Midbrain (tissue), 1 donor: ENCODE measurements around the gene CCL14.
"Not testable (repeated sequence)": the region's sequence is repeated elsewhere in the genome, so short reads cannot be mapped to it uniquely, and the experiment has no call there.

Experiments used
- DNase-seq: peaks from one replicate; lab custom pipeline; 2025; lab: John Stamatoyannopoulos, UW

CCL14 gene

DNA sequence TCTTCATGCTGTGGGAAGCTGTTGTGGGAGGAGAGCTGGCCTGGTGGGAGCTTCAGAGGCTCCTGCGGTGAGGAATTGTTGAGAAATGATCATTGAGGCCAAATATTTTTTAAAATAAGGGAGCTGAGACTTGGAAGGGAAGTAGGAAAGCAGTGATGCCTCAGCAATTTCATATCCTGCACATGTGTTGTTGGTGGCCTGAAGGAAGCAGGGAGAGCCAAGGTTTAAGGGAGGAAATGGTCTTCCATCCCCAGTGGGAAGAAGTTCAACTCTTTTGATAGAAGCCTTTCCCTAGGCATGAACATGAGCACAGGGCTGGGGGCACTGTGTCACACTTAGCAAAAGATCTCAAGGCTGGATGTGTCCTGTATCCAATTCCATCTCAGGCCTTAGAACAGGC is at the start of gene CCL14:
Gene CCL14, minus strand, starts transcription at position 87 of the 400 bp plus-strand sequence. Its CDS starts 80 bp downstream, at position 7.
- no peak for DNase-seq

DNA sequence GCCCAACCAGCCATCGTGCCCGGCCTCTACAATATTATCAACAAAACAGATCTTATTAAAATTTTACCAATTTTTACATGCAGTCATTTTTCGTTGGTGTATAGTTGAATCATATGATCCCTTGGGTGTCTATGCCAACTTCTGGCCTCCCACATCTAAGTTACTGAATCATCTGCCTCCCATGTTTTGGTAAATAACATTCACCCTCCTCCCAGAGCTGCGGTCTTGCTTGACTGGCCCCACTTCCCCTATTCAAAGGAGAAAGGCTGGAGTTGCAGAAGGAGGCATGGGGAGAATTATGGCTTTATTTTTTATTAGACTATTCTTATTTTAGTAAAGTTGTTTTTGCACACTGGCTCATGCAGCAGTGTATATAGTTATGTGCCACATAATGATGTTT is 49.7 kb upstream of the CCL14 start:
- no peak for DNase-seq

DNA sequence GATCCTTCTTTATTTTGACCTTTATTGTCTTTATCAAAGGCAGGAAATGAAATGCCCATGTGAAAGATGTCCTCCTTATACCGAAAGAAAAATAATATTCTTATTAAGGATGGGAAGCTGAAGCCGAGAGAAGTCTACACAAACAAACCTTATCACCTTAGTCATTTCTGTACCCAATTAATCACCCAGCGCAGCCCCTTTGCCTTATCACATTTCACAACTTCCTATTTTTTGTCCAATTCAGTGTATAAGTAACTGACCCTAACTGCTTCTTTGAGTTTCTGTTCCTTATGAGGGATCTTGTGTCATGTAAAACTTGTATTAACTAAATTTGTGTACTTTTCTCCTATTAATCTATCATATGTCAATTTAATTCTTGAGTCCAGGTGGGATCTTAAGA is 47.6 kb upstream of the CCL14 start:
- DNase-seq: no peak

DNA sequence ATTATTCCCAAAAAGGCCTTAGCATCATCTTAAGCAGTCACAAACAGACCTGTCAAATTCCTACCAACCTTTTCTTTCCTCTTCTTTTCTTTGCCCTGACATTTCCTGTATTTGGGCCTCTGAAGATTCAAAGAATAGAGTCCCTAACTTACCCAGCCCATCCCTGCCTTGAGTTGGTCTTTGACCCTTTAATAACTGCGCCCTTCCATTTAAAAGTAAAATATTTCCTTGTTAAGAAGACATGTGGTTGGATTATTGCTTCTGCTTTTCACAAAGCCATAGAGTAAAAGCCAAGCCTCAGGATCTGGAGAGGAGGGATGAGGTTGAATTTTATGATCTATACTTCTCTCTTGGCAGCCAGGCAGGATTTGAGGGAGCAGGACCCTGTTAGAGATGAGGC is 44.4 kb upstream of the CCL14 start:
- DNase-seq: no peak

DNA sequence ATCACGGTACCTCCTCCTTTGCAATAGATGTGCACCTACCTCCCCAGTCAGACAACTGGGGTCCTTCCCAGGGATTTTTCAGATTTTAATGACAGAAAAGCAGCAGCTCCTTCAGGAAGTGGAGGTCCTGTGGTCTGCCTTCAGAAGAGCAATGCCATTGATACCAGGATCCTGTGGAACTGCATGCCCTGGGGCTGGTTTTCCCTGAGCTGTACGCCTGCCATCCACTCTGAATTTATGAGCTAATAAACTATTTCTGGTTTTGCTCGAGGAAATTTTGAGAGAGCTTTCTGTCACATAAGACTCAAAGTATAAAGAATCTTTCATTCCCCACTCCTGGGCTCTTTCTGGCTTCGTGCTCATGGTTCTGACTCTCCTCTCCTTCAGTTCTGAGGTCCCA is 41.2 kb upstream of the CCL14 start:
- no peak for DNase-seq

DNA sequence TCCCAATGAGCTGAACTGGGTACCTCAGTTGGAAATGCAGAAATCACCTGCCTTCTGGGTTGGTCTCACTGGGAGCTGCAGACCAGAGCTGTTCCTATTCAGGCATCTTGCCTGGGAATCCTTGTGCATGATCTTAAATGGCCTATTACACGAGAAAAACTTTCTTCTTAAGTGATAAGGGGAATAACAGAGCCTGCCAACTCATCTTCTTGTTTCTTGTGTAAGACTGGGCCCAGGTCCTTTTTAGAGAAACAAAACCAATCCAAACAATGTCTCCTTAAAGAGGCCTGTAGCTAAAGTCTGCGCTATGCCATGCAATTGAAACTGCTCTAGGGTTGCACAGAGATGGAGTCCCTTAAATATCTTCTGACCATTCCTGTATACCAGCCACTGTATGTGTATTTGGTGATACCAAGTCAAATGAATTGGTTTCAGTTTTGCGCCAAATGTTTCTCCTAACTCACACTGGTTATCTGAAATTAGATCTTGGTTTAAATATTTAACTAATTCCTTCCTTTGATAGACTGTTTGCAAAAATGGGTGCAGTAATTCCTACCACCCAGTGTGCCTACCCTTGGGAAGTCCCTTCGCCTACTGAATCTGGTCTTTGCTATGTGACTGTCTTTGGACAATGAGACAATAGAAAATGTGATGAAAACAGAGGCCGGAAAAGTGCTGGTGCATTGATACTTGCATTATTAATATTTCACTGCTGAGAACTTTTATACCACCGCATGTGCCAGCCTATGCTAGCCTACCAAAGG is 37.8 kb upstream of the CCL14 start:
- DNase-seq: no peak

DNA sequence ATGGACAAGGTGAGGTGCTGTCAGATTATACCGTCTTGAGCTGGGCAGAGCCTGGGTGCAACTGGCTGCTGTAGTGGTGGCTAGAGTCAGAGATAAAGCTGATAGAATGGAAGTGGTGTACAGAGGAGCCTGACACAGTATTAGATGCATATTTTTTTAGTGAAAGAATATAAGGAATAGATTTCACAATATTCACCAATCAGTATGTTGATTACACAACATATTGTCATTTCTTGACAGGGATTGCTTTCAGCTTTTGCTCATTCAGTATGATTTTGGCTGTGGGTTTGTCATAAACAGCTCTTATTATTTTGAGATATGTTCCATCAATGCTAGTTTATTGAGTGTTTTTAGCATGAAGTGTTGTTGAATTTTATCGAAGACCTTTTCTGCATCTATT is 32.9 kb upstream of the CCL14 start:
- DNase-seq: no peak

DNA sequence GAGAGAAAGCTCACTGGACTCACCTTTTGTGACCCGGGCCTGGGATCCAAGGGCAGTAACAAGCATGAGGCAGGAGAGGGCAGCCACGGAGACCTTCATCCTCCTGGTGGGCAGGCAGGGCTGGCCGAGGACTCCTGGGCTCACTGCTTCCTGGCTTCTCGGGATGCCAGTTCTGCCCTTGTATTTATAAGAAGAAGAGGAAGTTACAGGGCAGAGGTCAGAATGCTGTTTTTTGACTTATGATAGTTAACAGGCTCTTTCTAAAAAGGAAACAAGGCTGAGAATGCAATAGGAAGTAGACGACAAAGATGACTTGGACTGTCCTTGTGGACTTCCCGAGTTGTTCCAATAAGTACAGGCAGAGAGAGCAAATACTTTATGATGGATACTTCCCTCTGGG is 31.3 kb upstream of the CCL14 start, which contains the start of gene CCL23:
Gene CCL23, minus strand, starts transcription at position 174 of the 400 bp plus-strand sequence. Its CDS starts 75 bp downstream, at position 99.
- no peak for DNase-seq

DNA sequence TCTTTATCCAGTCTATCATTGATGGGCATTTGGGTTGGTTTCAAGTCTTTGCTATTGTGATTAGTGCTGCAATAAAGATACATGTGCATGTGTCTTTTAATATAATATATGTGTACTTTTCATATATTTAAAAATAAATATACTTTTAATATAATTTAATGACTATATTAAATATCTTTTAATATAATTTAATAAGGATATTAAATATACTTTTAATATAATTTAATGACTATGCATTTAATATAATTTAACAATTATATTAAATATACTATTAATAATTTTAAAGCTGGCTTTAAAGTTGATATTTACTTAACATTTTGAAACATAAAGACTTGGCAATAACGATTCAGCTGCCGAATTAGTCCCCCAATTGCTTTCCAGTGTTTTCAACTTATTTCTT is 30.0 kb upstream of the CCL14 start:
- DNase-seq: no peak

DNA sequence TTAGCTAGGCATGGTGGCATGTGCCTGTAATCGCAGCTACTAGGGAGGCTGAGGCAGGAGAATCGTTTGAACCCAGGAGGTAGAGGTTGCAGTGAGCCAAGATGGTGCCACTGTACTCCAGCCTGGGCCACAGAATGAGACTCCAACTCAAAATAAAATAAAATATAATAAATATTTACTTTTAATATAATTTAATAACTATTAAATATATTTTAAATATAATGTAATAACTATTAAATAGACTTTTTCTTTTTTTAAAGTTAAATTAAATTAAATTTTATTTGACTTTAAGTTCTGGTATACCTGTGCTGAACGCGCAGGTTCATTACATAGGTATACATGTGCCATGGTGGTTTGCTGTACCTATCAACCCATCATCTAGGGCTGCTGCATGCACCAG is 29.4 kb upstream of the CCL14 start:
- not testable (repeated sequence) for DNase-seq

DNA sequence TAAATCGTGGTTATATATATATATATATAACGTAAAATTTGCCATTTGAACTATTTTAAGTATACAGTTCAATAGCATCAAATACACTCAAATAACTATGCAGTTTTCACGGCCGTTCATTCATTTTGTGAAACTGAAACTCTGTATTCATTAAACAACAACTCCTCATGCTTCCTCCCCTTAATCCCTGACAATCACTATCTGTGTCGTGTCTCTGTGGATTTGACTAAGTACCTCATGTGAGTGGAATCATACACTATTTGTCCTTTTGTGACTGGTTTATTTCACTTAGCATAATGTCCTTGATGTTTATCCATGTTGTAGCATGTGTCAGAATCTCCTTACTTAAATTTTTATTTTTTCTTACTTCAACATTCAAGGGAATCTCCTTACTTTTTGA is 28.4 kb upstream of the CCL14 start:
- no peak for DNase-seq

DNA sequence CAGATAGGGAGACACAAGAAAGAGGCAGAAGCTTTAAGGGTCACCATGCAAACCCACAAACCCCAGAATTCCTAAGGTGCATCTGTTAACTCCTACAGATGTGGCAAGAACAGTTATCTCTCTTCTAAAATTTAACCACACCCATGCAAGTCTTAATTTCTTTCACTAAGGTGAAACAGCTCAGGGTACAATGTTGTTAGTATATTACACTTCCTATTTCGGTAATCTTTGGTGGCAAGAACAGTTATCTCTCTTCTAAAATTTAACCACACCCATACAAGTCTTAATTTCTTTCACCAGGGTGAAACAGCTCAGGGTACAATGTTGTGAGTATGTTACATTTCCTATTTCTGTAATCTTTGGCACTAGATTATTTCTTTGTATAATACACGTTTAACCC is 24.7 kb upstream of the CCL14 start:
- DNase-seq: no peak

DNA sequence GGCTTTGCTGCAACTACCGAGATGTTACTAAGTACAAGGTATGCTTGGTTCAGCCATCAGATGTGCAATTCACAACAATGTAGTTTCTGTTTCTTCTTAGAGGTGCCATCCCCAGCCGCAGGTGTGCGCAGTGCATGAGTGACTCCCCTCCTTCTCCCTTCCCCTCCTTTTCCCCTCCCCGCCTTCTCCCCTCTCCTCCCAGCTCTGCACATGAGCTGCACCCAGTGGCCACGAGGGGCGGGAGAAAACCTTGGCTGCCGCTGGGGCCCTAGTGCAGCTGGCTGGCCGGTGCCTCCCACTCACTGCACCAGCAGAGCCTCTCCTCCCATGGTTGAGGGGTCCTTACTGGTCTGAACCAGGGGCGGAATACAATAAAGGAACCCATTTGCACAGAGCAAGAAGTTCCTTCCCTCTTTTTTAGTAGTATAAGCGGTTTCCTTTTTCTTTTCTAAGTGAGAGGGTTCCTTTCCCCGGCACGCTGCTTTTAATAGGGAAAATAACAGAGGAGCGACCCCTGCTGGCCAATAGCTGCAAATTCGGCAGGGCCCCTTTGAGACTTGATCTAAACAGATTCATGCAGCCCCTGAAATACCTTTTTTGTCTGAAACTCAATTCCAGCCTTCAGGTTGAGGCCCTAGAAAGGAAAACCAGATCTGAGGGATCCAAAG is 22.6 kb upstream of the CCL14 start:
- no peak for DNase-seq

DNA sequence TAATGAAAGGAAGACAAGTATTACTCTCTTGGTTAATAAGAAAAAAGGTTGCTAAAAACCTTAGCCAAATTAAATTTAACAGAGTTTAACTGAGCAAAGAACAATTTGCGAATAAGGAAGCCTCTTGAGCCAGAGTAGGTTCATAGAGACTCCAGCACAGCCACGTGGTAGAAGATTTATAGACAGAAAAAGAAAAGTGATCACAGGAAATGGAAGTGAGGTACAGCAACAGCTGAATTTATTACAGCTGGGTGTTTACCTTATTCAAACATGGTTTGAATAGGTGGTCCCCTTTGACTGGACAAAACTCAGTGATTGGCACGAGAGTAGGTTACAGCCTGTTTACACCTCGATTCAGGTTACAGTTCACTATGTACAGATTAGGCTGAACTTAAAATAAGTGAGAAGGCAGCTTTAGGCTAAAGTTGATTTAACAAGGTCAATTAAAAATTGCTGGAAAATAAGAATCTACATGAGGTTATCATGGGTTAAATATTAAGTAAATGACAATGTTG is 18.1 kb upstream of the CCL14 start:
- no peak for DNase-seq

DNA sequence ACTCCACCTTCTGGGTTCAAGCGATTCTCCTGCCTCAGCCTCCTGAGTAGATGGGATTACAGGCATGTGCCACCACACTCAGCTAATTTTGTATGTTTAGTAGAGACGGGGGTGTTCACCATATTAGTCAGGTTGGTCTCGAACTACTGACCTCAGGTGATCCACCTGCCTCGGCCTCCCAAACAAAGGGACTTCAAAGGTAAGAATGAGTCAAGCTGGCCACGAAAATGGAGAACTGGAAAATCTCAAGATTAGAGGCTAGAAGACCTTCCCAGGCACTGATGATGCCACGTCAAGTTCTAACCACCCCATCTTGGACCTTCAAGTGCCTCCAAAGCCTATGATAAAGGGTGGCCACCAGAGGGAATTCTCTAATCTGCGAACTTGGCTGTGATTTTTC is 16.1 kb upstream of the CCL14 start:
- no peak for DNase-seq

DNA sequence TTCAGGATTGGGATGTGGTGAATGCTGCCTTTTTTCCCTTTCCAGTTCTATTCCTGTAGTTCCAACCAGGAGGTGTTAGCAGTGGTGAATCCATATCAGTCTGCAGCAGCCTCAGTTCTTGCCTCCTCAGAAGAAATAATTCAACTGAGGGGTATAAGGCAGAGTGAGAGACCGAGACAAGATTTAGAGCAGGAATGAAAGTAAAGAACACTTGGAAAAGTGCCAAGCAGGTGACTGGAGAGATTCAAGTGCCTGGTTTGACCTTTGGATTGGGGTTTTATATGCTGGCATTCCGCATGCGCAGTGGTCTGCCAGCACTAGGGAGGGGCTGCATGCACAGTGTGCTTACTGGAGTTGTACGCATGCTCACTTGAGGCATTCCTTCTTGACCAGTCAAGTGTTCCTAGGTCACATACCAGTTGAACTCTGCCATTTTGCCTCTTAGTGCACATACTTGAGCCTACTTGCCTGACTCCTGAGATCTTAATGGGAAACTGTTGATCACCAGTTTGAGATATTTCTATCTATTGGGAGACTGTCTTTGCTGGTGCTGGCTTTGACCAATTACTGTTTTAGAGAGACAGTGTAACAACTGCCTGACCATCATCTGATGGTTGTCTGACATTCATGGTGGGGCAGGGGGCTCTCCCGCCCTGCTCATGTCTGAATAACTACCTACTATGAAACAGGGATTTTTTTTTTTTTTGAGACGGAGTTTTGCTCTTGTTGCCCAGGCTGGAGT is 15.5 kb upstream of the CCL14 start:
- no peak for DNase-seq

DNA sequence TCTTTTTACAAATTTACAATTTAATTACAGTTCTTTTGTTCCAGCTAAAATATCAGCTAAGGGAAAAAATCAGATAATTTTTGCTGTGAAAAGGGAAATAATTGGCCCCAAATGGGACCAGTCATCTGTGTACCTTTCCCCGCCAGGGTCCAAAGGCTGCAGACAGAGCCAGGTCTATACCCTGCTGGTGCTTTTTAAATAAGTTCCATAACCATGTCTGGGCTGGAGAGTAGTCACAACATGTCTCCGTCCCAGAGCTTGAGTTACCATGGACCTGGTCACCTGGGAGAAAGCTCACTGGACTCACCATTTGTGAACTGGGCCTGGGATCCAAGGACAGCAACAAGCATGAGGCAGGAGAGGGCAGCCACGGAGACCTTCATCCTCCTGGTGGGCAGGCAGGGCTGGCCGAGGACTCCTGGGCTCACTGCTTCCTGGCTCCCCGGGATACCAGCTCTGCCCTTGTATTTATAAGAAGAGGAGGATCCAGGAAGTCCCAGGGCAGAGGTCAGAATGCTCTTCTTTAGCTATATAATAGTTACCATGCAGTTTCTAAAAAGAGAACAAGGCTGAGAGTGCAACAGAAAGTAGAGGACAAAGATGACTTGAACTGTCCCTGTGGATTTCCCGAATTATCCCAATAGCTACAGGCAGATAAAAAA is 14.7 kb upstream of the CCL14 start, which contains the start of gene CCL15:
Gene CCL15, minus strand, starts transcription at position 444 of the 662 bp plus-strand sequence. Its CDS starts 61 bp downstream, at position 383.
- DNase-seq: no peak

DNA sequence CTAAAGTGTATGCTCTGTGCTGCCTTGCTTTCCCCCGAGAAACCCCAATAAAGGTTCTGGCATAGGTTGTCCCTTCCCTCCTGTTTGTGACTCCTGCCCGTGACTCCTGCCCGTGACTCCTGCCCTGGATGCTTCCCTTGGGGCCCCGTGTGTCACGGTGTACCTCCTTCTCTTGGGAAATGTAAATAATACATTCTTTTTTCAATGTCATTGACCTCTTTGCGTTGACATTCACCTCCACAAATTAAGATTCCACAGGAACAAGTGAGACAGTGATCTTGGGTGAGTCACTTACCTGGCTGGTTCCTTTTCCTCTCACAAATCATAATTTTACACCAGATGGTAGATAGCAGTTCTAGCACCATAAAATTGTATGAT is 14.2 kb upstream of the CCL14 start:
- DNase-seq: no peak

DNA sequence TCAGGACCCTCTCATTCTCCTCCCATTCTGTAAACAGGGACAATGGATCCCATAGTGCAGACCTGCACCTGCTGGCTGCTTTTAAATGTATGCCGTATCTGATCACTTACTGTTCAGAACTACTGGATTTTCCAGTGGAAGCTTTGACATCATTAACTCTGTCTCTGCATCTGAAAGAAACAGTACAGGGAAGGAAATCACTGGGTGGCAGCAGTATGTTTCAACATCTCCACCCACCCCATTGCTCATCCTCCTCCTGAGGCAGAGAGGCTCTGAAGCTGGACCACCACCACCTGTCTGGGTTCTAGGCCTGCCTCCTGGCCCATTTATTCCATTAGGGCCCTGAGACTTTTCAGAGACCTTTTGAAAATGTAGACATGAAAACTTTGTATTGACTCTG is 12.2 kb upstream of the CCL14 start:
- DNase-seq: no peak

DNA sequence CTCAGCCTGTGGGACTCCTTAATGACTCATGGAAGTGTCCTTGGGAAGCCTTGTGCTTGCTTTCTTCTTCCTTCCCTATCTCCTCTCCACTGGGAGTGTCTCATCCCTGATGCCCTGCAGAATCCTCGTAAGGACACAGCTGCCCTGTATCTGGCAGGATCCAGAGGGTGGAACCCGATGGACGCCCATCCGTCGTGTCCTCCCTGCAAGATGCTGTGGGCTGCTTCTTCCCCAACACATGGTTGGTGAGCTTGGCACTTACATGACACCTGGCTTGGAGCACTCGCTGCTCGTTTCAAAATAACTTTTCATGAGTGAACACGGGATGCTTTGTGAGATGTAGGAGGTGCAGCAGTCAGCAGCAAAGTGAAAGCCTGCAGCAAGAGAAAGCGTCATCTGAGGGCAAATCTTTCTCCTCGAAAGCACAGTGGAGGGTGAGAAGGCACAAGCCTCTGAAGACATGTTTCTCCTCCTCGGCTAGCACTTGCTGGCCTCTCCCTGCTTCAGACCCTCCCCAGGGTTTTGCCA is 11.6 kb upstream of the CCL14 start:
- DNase-seq: no peak

DNA sequence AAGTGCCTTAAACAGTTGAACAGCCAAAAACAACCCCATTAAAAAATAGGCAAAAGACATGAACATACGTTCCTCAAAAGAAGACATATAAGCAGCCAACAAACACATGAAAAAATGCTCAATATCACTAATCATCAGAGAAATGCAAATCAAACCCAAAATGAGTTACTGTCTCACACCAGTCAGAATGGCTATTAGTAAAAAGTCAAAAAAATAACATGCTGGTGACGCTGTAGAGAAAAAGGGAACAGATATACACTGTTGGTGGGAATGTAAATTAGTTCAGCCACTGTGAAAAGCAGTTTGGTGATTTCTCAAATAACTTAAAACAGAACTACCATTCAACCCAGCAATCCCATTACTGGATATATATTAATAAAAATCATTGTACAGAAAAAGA is 8.8 kb upstream of the CCL14 start:
- not testable (repeated sequence) for DNase-seq

DNA sequence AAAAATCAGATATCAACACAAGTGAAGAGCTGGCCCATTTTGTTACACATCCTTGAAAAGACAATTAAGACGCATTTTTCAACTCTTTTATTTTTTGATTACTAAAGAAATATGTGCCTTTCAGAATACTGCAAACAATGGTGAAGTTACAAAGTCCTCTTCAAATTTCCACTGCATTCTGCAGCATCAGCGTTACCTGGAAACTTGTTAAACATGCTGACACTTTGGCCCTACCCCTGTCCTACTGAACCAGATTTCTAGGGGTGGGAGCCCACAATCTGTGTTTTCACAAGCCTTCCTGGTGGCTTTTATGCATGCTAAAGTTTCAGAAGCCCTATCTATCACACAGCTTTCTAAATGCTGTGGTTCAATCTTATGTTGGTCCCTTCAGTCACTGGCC is 4.5 kb upstream of the CCL14 start:
- no peak for DNase-seq
